Measurements from ENCODE around the gene ANKS1A.
"Not testable (repeated sequence)": the region's sequence is repeated elsewhere in the genome, so short reads cannot be mapped to it uniquely, and the experiment has no call there.

ANKS1A gene

DNA sequence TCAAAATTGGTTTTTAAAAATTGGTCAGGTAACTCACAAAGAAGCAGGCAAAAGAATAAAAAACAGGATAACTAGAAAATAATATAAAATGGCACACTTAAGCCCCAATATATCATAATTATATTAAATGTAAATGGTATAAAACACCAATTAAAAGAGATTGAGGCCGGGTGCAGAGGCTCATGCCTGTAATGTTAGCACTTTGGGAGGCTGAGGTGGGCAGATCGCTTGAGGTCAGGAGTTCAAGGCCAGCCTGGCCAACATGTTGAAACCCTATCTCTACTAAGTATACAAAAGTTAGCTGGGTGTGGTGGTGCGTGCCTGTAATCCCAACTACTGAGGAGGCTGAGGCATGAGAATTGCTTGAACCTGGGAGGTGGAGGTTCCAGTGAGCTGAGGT, 216.0 kb downstream of the ANKS1A start:
- DNase-seq (ENCODE audit: low read depth, low spot score), result no peak
- H3K9me3 ChIP-seq (ENCODE audit: insufficient read depth, low read length), result no peaks in the 10 kb centered on the region
- TF ChIP-seq YY1 (IDR thresholded peaks at IDR 0.05; ENCODE audit: insufficient read depth, insufficient read length), result no peak
- TF ChIP-seq ZNF274 (IDR thresholded peaks at IDR 0.05; ENCODE audit: low read depth, low read length), result no peak
- TF ChIP-seq SUZ12 (IDR thresholded peaks at IDR 0.05; ENCODE audit: extremely low read depth, insufficient read depth, insufficient read length), result no peak
- H3K9ac ChIP-seq (ENCODE audit: insufficient read length, low read depth), result no peak overlapping the region
- no peak overlapping the region for H3K4me3 ChIP-seq (ENCODE audit: insufficient read length, low read depth)
- no peaks in the 10 kb centered on the region for H3K36me3 ChIP-seq (ENCODE audit: insufficient read depth, insufficient read length, low read length)
- H3K4me1 ChIP-seq (ENCODE audit: insufficient read depth, insufficient read length), result no peaks in the 10 kb centered on the region
- H3K27me3 ChIP-seq (ENCODE audit: insufficient read depth, insufficient read length), result no peaks in the 10 kb centered on the region

DNA sequence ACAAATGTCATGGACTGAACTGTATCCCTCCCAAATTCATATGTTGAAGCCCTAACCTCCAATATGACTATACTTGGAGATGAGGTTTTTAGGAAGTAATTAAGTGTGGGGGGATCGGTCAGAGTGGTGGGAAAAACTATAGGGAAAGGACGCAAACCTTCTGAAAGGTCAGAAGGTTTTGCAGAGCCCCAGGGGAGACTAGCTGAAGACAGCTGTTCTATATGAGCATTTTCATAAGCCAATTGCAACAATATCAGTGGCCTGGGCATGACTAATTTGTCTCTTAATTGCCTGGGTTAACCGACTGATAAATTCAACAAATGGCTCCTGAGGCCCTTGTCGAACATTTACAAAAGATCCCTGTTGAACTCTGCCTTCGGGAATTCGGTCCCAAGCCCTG, 217.0 kb downstream of the ANKS1A start:
- not testable (repeated sequence) for DNase-seq (ENCODE audit: low read depth, low spot score); H3K27me3 ChIP-seq (ENCODE audit: insufficient read depth, insufficient read length)

DNA sequence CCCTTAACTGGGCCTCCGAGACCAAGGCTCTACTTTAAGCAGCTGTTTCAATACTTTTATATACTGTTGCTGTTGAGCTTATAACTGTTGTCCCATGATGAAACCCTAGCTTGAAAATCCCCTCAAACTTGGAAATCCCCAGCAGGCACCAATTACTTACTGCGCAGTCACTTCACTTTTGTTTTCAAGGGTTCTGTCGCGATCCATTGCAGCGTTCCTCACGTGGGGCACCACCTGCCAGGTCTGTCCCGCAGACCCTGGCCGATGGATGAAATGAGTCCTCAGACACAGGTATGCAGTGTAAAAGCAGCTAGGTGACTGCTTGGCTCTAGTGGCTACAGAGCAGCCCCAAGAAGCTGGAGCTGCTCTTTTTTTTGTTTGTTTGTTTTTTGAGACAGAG, 218.2 kb downstream of the ANKS1A start:
- not testable (repeated sequence) for H3K9ac ChIP-seq (ENCODE audit: insufficient read length, low read depth); H3K4me1 ChIP-seq (ENCODE audit: insufficient read depth, insufficient read length); DNase-seq (ENCODE audit: low read depth, low spot score); H3K36me3 ChIP-seq (ENCODE audit: insufficient read depth, insufficient read length, low read length); H3K9me3 ChIP-seq (ENCODE audit: insufficient read depth, low read length); H3K27me3 ChIP-seq (ENCODE audit: insufficient read depth, insufficient read length); H3K4me3 ChIP-seq (ENCODE audit: insufficient read length, low read depth)

More for the DNA sequence above, 217.0 kb downstream of the ANKS1A start:
- not testable (repeated sequence) for H3K9me3 ChIP-seq (ENCODE audit: insufficient read depth, low read length); H3K4me3 ChIP-seq (ENCODE audit: insufficient read length, low read depth); H3K4me1 ChIP-seq (ENCODE audit: insufficient read depth, insufficient read length); H3K36me3 ChIP-seq (ENCODE audit: insufficient read depth, insufficient read length, low read length); H3K9ac ChIP-seq (ENCODE audit: insufficient read length, low read depth)

DNA sequence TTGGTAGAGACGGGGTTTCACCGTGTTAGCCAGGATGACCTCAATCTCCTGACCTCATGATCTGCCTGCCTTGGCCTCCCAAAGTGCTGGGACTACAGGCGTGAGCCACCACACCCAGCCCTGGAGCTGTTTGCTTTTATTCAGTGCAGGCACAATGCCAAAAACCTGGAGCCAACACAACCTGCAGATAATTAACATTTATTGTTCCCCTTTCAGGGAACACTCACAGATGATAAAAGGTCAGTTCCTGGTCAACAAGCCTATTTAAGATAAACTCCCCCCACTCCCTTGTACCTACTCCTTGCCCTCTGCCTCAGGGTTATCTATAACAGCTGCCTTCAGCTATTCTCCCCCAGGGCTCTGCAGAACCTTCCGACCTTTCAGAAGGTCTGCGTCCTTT, 218.7 kb downstream of the ANKS1A start:
- H3K27me3 ChIP-seq (ENCODE audit: insufficient read depth, insufficient read length); H3K9ac ChIP-seq (ENCODE audit: insufficient read length, low read depth); DNase-seq (ENCODE audit: low read depth, low spot score): not testable (repeated sequence)

DNA sequence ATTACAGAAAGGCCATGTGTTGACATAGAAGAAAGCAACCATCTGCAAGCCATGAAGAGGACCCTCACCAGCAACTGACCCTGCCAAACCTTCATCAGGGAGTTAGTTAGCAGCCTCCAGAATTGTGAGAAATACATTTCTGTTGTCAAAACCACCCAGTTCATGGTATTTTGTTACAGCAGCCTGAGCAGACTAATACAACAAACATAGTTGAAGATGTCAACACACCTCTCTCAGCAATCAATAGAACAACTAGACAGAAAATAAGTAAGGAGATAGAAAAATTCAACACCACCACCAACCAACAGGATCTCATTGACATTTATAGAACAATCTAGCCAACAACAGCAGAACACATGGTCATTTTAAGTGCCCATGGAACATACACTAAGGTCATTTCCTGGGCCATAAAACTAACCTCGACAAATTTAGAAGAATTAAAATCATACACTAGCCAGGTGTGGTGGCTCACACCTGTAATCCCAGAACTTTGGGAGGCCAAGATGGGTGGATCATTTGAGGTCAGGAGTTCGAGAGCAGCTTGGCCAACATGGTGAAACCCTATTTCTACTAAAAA, 219.3 kb downstream of the ANKS1A start:
- H3K4me1 ChIP-seq (ENCODE audit: insufficient read depth, insufficient read length), result no peaks in the 10 kb centered on the region
- no peak for TF ChIP-seq YY1 (IDR thresholded peaks at IDR 0.05; ENCODE audit: insufficient read depth, insufficient read length)
- TF ChIP-seq SUZ12 (IDR thresholded peaks at IDR 0.05; ENCODE audit: extremely low read depth, insufficient read depth, insufficient read length), result no peak
- TF ChIP-seq ZNF274 (IDR thresholded peaks at IDR 0.05; ENCODE audit: low read depth, low read length), result no peak
- H3K36me3 ChIP-seq (ENCODE audit: insufficient read depth, insufficient read length, low read length), result no peaks in the 10 kb centered on the region
- no peaks in the 10 kb centered on the region for H3K9me3 ChIP-seq (ENCODE audit: insufficient read depth, low read length)
- H3K4me3 ChIP-seq (ENCODE audit: insufficient read length, low read depth), result no peak overlapping the region
- H3K27me3 ChIP-seq (ENCODE audit: insufficient read depth, insufficient read length), result no peaks in the 10 kb centered on the region
- DNase-seq (ENCODE audit: low read depth, low spot score), result no peak
- H3K9ac ChIP-seq (ENCODE audit: insufficient read length, low read depth), result no peak overlapping the region

More for the DNA sequence above, 218.7 kb downstream of the ANKS1A start:
- H3K4me3 ChIP-seq (ENCODE audit: insufficient read length, low read depth); H3K4me1 ChIP-seq (ENCODE audit: insufficient read depth, insufficient read length); H3K9me3 ChIP-seq (ENCODE audit: insufficient read depth, low read length); H3K36me3 ChIP-seq (ENCODE audit: insufficient read depth, insufficient read length, low read length): not testable (repeated sequence)

DNA sequence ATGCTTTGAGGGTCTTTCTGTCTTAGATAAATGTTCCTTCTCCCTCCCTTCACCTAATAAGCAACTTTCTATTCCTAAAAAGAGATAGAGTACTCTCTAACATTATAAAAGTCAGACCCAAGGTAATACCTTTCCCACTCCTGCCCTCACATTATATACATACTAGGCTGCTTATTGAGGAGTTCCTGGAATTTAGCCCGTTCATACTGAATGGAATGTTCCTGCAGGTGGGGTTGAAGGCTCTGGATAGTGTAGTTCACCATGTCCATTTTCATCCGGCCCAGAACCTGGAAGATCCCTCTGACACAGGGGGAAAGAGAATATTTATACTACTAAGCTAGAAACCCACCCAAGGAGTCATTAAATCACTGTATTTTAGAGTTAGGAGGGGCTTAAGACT, 231.7 kb downstream of the ANKS1A start:
- DNase-seq (ENCODE audit: low read depth, low spot score), result no peak
- no peak for TF ChIP-seq YY1 (IDR thresholded peaks at IDR 0.05; ENCODE audit: insufficient read depth, insufficient read length)

DNA sequence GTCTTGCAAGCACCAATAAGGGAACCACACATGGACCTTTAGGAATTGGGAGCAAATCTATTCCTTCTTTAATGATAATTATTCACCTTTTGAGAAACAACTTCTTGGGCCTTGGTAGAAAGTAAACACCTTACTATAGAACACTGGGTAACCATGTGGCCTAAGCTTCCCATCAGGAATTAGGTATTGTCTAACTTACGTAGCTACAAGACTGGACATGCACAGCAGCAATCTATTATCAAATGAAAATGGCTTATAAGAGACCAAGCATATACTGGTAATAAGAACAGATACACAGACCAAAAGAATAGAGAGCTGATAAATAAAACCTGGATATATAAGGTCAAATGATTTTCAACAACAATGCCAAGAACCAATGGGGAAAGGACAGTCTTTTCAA, 235.3 kb downstream of the ANKS1A start:
- DNase-seq (ENCODE audit: low read depth, low spot score), result no peak
- no peaks in the 10 kb centered on the region for H3K4me1 ChIP-seq (ENCODE audit: insufficient read depth, insufficient read length)
- TF ChIP-seq SUZ12 (IDR thresholded peaks at IDR 0.05; ENCODE audit: extremely low read depth, insufficient read depth, insufficient read length) (no peak), YY1 (IDR thresholded peaks at IDR 0.05; ENCODE audit: insufficient read depth, insufficient read length) (no peak), ZNF274 (IDR thresholded peaks at IDR 0.05; ENCODE audit: low read depth, low read length) (no peak)
- no peak overlapping the region for H3K4me3 ChIP-seq (ENCODE audit: insufficient read length, low read depth)
- no peaks in the 10 kb centered on the region for H3K27me3 ChIP-seq (ENCODE audit: insufficient read depth, insufficient read length)
- H3K9me3 ChIP-seq (ENCODE audit: insufficient read depth, low read length), result no peaks in the 10 kb centered on the region
- H3K9ac ChIP-seq (ENCODE audit: insufficient read length, low read depth), result no peak overlapping the region
- no peaks in the 10 kb centered on the region for H3K36me3 ChIP-seq (ENCODE audit: insufficient read depth, insufficient read length, low read length)

More for the DNA sequence above, 231.7 kb downstream of the ANKS1A start:
- Histone ChIP-seq H3K4me3 (ENCODE audit: insufficient read length, low read depth) (no peak overlapping the region), H3K36me3 (ENCODE audit: insufficient read depth, insufficient read length, low read length) (no peaks in the 10 kb centered on the region), H3K4me1 (ENCODE audit: insufficient read depth, insufficient read length) (no peaks in the 10 kb centered on the region), H3K9ac (ENCODE audit: insufficient read length, low read depth) (no peak overlapping the region), H3K9me3 (ENCODE audit: insufficient read depth, low read length) (no peaks in the 10 kb centered on the region), H3K27me3 (ENCODE audit: insufficient read depth, insufficient read length) (no peaks in the 10 kb centered on the region)

DNA sequence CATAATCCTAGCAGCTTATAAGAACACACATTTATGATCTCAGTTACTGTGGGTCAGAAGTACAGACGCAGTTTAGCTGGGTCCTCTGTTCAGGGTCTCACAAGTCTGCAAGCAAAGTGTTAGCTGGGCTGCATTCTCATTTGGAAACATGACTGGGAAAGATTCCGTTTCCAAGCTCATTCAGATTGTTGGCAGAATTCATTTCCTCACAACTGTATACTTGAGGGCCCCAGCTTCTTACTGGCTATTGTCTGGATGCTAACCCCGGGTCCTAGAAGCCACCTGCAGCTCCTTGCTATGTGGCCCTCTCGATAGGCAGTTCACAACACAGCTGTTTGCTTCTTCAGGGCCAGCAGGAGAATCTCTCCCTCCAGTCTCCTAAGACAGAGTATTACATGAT, 239.0 kb downstream of the ANKS1A start:
- no peak for TF ChIP-seq ZNF274 (IDR thresholded peaks at IDR 0.05; ENCODE audit: low read depth, low read length)
- TF ChIP-seq YY1 (IDR thresholded peaks at IDR 0.05; ENCODE audit: insufficient read depth, insufficient read length), result no peak
- no peak for TF ChIP-seq SUZ12 (IDR thresholded peaks at IDR 0.05; ENCODE audit: extremely low read depth, insufficient read depth, insufficient read length)
- no peak overlapping the region for H3K9ac ChIP-seq (ENCODE audit: insufficient read length, low read depth)
- no peaks in the 10 kb centered on the region for H3K36me3 ChIP-seq (ENCODE audit: insufficient read depth, insufficient read length, low read length)

More for the DNA sequence above, 239.0 kb downstream of the ANKS1A start:
- Histone ChIP-seq H3K4me3 (ENCODE audit: insufficient read length, low read depth) (no peak overlapping the region), H3K9me3 (ENCODE audit: insufficient read depth, low read length) (no peaks in the 10 kb centered on the region), H3K4me1 (ENCODE audit: insufficient read depth, insufficient read length) (no peaks in the 10 kb centered on the region), H3K27me3 (ENCODE audit: insufficient read depth, insufficient read length) (no peaks in the 10 kb centered on the region)
- DNase-seq (ENCODE audit: low read depth, low spot score), result no peak
